SK-N-SH (cell line): ENCODE measurements around the gene TPRKB. TPM values are rescaled to one million over a fixed set of nuclear protein-coding genes. Genes with fewer than 3 reads are reported as not detected.

Source experiments
- CTCF ChIA-PET: fragments of 300-600, 350-600 bp; formaldehyde crosslinking; extraction: SDS; loops from one replicate; lab custom pipeline; 2021; lab: Yijun Ruan, JAX
- POLR2A ChIA-PET: fragments of 350-600 bp; sonication (Branson Sonifier 250); formaldehyde crosslinking; extraction: SDS; loops from one replicate; lab custom pipeline; 2020; ENCODE audit warnings: antibody characterized with exemption, inconsistent platforms; lab: Yijun Ruan, JAX
- DNase-seq: peaks from one replicate; pipeline ENCODE4 v3.0.0; 2012
- H2AFZ ChIP-seq: fragments of 200-600 bp; sonication (generic); 2 replicates; pipeline ENCODE4 v1.8.1; 2016; ENCODE audit warnings: antibody characterized with exemption, mild to moderate bottlenecking, low read depth
- H3F3A ChIP-seq: fragments of 200-600 bp; sonication (generic); replicated peaks from 2 replicates; pipeline ENCODE3; 2016; ENCODE audit warnings: antibody characterized with exemption, mild to moderate bottlenecking; ENCODE audit not compliant: insufficient read depth
- H3K27ac ChIP-seq, 2 experiments: fragments of 200-500 bp in 1 of 2; fragments of 200-600 bp in 1 of 2; sonication (Bioruptor generic) in 1 of 2; sonication (generic), shearing (Covaris generic) in 1 of 2; 2 replicates each; pipeline versions ENCODE4 v1.5.1 to v1.6.1; 2014 to 2016; ENCODE audit warnings: low read depth in 2 of 2, inconsistent platforms in 1 of 2, low read length in 1 of 2, mild to moderate bottlenecking in 1 of 2, mixed read lengths in 1 of 2
- H3K27me3 ChIP-seq: fragments of 200-600 bp; sonication (generic), shearing (Covaris generic); 2 replicates; pipeline ENCODE4 v1.6.1; 2016; ENCODE audit warnings: mixed run types; ENCODE audit not compliant: insufficient read depth
- H3K36me3 ChIP-seq, 2 experiments: fragments of 200-500 bp in 1 of 2; fragments of 200-600 bp in 1 of 2; sonication (Bioruptor generic) in 1 of 2; sonication (generic) in 1 of 2; replicated peaks in 1 of 2; 2 replicates each; pipeline versions ENCODE3 to v1.5.1; 2014 to 2016; ENCODE audit warnings: low read length in 1 of 2, mild to moderate bottlenecking in 1 of 2; ENCODE audit not compliant: insufficient read depth in 2 of 2, control insufficient read depth in 1 of 2
- H3K4me1 ChIP-seq, 2 experiments: fragments of 200-500 bp in 1 of 2; fragments of 200-600 bp in 1 of 2; sonication (Bioruptor generic) in 1 of 2; sonication (generic), shearing (Covaris generic) in 1 of 2; 2 replicates each; pipeline versions ENCODE4 v1.5.1 to v1.6.1; 2014 to 2016; ENCODE audit warnings: low read depth in 1 of 2, low read length in 1 of 2, mixed run types in 1 of 2; ENCODE audit not compliant: insufficient read depth in 2 of 2, control insufficient read depth in 1 of 2
- H3K4me2 ChIP-seq: fragments of 200-600 bp; sonication (generic), shearing (Covaris generic); 2 replicates; pipeline ENCODE4 v1.6.1; 2017; ENCODE audit warnings: mixed run types
- H3K4me3 ChIP-seq, 2 experiments: fragments of 200-500 bp in 1 of 2; fragments of 200-600 bp in 1 of 2; sonication (Bioruptor generic) in 1 of 2; sonication (generic), shearing (Covaris generic) in 1 of 2; 2 replicates each; pipeline versions ENCODE4 v1.5.1 to v1.8.1; 2014 to 2016; ENCODE audit warnings: low read depth in 2 of 2, inconsistent platforms in 1 of 2, low read length in 1 of 2, mild to moderate bottlenecking in 1 of 2, mixed read lengths in 1 of 2, moderate library complexity in 1 of 2
- H3K79me2 ChIP-seq: fragments of 200-600 bp; sonication (generic); 2 replicates; pipeline ENCODE4 v1.8.1; 2017; ENCODE audit warnings: mild to moderate bottlenecking; ENCODE audit not compliant: insufficient read depth
- H3K9ac ChIP-seq: fragments of 200-600 bp; sonication (generic); 2 replicates; pipeline ENCODE4 v1.6.1; 2017; ENCODE audit warnings: mixed run types
- H3K9me2 ChIP-seq: fragments of 200-600 bp; sonication (generic); 2 replicates; pipeline ENCODE4 v1.6.1; 2017; ENCODE audit warnings: mixed run types
- H3K9me3 ChIP-seq: fragments of 200-600 bp; sonication (generic); 2 replicates; pipeline ENCODE4 v1.6.1; 2017; ENCODE audit warnings: mixed run types, mild to moderate bottlenecking, moderate library complexity
- H4K20me1 ChIP-seq: fragments of 200-600 bp; sonication (generic); 2 replicates; pipeline ENCODE4 v1.6.1; 2017; ENCODE audit warnings: mild to moderate bottlenecking, mixed run types; ENCODE audit not compliant: insufficient read depth
- CHD2 ChIP-seq: fragments of 150-350 bp; IDR thresholded peaks from 2 replicates; pipeline ENCODE4 v1.6.1; 2018; ENCODE audit warnings: low read length; ENCODE audit not compliant: partially characterized antibody
- ELF1 ChIP-seq: IDR thresholded peaks from 2 replicates; pipeline ENCODE4 v1.4.0; 2012
- FOSL2 ChIP-seq: IDR thresholded peaks from 2 replicates; pipeline ENCODE4 v1.4.0; 2012; ENCODE audit warnings: low read depth, mild to moderate bottlenecking, moderate library complexity, borderline replicate concordance
- FOXM1 ChIP-seq: IDR thresholded peaks from 2 replicates; pipeline ENCODE4 v1.4.0; 2012; ENCODE audit warnings: low read depth, mild to moderate bottlenecking
- GABPA ChIP-seq: IDR thresholded peaks from 2 replicates; pipeline ENCODE4 v1.4.0; 2012; ENCODE audit warnings: low read depth, mild to moderate bottlenecking
- GATA2 ChIP-seq: sonication (generic); formaldehyde crosslinking; IDR thresholded peaks from 2 replicates; pipeline ENCODE4 v1.5.0; 2020; ENCODE audit warnings: mild to moderate bottlenecking, missing genetic modification reagents
- JUND ChIP-seq: IDR thresholded peaks from 2 replicates; pipeline ENCODE4 v1.4.0; 2012
- RXRA ChIP-seq: IDR thresholded peaks from 2 replicates; pipeline ENCODE4 v1.4.0; 2012; ENCODE audit warnings: low read depth, mild to moderate bottlenecking, borderline replicate concordance
- SIN3A ChIP-seq: IDR thresholded peaks from 2 replicates; pipeline ENCODE4 v1.6.1; 2012; ENCODE audit warnings: low read depth, mild to moderate bottlenecking, low read length, moderate library complexity, borderline replicate concordance
- SMC3 ChIP-seq: IDR thresholded peaks from 2 replicates; pipeline ENCODE4 v1.6.1; 2012; ENCODE audit warnings: low read depth, low read length, improper control_type of control experiment
- TAF1 ChIP-seq: IDR thresholded peaks from 2 replicates; pipeline ENCODE4 v1.6.1; 2012; ENCODE audit warnings: low read depth, mild to moderate bottlenecking, low read length, moderate library complexity, borderline replicate concordance
- TCF12 ChIP-seq: IDR thresholded peaks from 2 replicates; pipeline ENCODE4 v1.4.0; 2012
- TEAD4 ChIP-seq: IDR thresholded peaks from 2 replicates; pipeline ENCODE4 v1.4.0; 2012; ENCODE audit warnings: mild to moderate bottlenecking, borderline replicate concordance; ENCODE audit not compliant: insufficient read depth
- YY1 ChIP-seq: IDR thresholded peaks from 2 replicates; pipeline ENCODE4 v1.4.0; 2012; ENCODE audit warnings: low read depth, mild to moderate bottlenecking
- WGBS: methylation state at CpG from one replicate; pipeline ENCODE4 v1.1.6; 2017; ENCODE audit warnings: low lambda C conversion rate; 5-methylcytosine and 5-hydroxymethylcytosine counted together
- polyA plus RNA-seq, 3 experiments: library from polyadenylated mRNA; depleted of rRNA; stranded (reverse); fragments of >200 nt; gene quantifications; 2 replicates each; pipeline ENCODE4 v1.2.3, GENCODE V29; 2012
- TF ChIP-seq, protein P1 (sequence below): IDR thresholded peaks from 2 replicates; pipeline ENCODE4 v1.4.0; 2012; ENCODE audit warnings: low read depth
- TF ChIP-seq, protein P2 (sequence below): IDR thresholded peaks from 2 replicates; pipeline ENCODE4 v1.4.0; 2012; ENCODE audit warnings: low read depth, borderline replicate concordance
- TF ChIP-seq, protein P3 (sequence below): IDR thresholded peaks from 2 replicates; pipeline ENCODE4; 2012
- TF ChIP-seq, protein P4 (sequence below): fragments of 150-350 bp; IDR thresholded peaks from 2 replicates; pipeline ENCODE4 v1.6.1; 2016; ENCODE audit warnings: mild to moderate bottlenecking, low read depth, low read length
- TF ChIP-seq, protein P5 (sequence below): fragments of 200-600 bp; sonication (generic); IDR thresholded peaks from 2 replicates; pipeline ENCODE4 v1.6.1; 2017; ENCODE audit warnings: antibody characterized with exemption, mild to moderate bottlenecking, moderate library complexity

The TPRKB gene
- polyA plus RNA-seq, 1 of the 3 experiments (the other 2 are of a cell fraction), result 32.1 TPM

DNA sequence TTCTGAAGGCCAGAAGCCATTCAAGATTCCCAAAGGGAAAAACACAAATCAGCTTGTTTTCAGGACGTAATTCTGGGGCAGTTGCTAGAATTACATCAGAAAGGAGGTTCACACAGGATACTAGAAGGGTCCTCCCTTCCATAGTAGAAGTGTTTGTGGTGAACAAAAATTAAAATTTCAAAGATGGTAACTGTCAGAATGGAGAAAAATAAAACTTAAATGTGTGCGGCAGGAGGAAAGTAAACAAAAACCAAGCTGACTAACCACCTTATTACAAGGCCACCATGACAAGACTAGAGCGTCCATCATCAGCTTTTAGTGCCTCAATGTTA lies 9.7 kb upstream of the TPRKB start:
- no peaks in the 10 kb centered on the region for H3K27me3 ChIP-seq
- H3K4me3 ChIP-seq, result no peak overlapping the region
- H3K9me2 ChIP-seq, result no peaks in the 10 kb centered on the region
- WGBS, result 92% methylated on average over 3 of the region's 3 CpGs
- H3K9me3 ChIP-seq, result no peaks in the 10 kb centered on the region
- CTCF ChIA-PET, result interaction anchor here (1.3 to 2.3 kb wide), 2 partner anchors 9 to 33 kb away, joined by 3 to 8 read pairs; partner anchors contain the start of genes DUSP11 and TPRKB
- no peak overlapping the region for H3K4me2 ChIP-seq
- no peaks in the 10 kb centered on the region for H3K79me2 ChIP-seq
- H3K4me1 ChIP-seq, result no peaks in the 10 kb centered on the region
- H3F3A ChIP-seq, result no peaks in the 10 kb centered on the region
- TF ChIP-seq TAF1, result no peak
- no peak for TF ChIP-seq JUND
- TF ChIP-seq SIN3A, result no peak
- TF ChIP-seq SMC3, result no peak
- TF ChIP-seq, protein P1, sequence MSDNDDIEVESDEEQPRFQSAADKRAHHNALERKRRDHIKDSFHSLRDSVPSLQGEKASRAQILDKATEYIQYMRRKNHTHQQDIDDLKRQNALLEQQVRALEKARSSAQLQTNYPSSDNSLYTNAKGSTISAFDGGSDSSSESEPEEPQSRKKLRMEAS, result no peak
- TF ChIP-seq, protein P2, sequence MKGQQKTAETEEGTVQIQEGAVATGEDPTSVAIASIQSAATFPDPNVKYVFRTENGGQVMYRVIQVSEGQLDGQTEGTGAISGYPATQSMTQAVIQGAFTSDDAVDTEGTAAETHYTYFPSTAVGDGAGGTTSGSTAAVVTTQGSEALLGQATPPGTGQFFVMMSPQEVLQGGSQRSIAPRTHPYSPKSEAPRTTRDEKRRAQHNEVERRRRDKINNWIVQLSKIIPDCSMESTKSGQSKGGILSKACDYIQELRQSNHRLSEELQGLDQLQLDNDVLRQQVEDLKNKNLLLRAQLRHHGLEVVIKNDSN, result no peak
- TF ChIP-seq, protein P3, sequence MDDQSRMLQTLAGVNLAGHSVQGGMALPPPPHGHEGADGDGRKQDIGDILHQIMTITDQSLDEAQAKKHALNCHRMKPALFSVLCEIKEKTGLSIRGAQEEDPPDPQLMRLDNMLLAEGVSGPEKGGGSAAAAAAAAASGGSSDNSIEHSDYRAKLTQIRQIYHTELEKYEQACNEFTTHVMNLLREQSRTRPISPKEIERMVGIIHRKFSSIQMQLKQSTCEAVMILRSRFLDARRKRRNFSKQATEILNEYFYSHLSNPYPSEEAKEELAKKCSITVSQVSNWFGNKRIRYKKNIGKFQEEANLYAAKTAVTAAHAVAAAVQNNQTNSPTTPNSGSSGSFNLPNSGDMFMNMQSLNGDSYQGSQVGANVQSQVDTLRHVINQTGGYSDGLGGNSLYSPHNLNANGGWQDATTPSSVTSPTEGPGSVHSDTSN, result no peak
- TF ChIP-seq GABPA, result no peak
- TF ChIP-seq TEAD4, result no peak
- TF ChIP-seq, protein P4, sequence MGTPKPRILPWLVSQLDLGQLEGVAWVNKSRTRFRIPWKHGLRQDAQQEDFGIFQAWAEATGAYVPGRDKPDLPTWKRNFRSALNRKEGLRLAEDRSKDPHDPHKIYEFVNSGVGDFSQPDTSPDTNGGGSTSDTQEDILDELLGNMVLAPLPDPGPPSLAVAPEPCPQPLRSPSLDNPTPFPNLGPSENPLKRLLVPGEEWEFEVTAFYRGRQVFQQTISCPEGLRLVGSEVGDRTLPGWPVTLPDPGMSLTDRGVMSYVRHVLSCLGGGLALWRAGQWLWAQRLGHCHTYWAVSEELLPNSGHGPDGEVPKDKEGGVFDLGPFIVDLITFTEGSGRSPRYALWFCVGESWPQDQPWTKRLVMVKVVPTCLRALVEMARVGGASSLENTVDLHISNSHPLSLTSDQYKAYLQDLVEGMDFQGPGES, result no peak
- no peak for TF ChIP-seq GATA2 (CRISPR knock-in tag)
- no peak for TF ChIP-seq RXRA
- TF ChIP-seq, protein P5, sequence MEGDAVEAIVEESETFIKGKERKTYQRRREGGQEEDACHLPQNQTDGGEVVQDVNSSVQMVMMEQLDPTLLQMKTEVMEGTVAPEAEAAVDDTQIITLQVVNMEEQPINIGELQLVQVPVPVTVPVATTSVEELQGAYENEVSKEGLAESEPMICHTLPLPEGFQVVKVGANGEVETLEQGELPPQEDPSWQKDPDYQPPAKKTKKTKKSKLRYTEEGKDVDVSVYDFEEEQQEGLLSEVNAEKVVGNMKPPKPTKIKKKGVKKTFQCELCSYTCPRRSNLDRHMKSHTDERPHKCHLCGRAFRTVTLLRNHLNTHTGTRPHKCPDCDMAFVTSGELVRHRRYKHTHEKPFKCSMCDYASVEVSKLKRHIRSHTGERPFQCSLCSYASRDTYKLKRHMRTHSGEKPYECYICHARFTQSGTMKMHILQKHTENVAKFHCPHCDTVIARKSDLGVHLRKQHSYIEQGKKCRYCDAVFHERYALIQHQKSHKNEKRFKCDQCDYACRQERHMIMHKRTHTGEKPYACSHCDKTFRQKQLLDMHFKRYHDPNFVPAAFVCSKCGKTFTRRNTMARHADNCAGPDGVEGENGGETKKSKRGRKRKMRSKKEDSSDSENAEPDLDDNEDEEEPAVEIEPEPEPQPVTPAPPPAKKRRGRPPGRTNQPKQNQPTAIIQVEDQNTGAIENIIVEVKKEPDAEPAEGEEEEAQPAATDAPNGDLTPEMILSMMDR, result no peak
- no peak for TF ChIP-seq YY1
- TF ChIP-seq ELF1, result no peak
- TF ChIP-seq FOXM1, result no peak
- TF ChIP-seq FOSL2, result no peak
- no peak for TF ChIP-seq CHD2
- TF ChIP-seq TCF12, result no peak
- TF ChIP-seq, all 33 proteins: peak for 0
- Histone ChIP-seq H3K27ac (no peak overlapping the region), H3K36me3 (peaks cover 11 to 25% of the 10 kb centered on the region in 2 experiments), H4K20me1 (no peaks in the 10 kb centered on the region), H2AFZ (no peak overlapping the region), H3K9ac (no peak overlapping the region)
- no peak for DNase-seq
- POLR2A ChIA-PET, result interaction anchor here (0.9 kb wide), 1 partner anchor 9 kb away, joined by 3 read pairs; no protein-coding TSS in a partner anchor
